Measurements from ENCODE around the gene AP1G2. TPM values are rescaled to one million over a fixed set of nuclear protein-coding genes. Genes with fewer than 3 reads are reported as not detected.

AP1G2 gene
- total and polyA plus RNA-seq, 4 donors: 12.4 to 26.6 (median 17.3) TPM

DNA sequence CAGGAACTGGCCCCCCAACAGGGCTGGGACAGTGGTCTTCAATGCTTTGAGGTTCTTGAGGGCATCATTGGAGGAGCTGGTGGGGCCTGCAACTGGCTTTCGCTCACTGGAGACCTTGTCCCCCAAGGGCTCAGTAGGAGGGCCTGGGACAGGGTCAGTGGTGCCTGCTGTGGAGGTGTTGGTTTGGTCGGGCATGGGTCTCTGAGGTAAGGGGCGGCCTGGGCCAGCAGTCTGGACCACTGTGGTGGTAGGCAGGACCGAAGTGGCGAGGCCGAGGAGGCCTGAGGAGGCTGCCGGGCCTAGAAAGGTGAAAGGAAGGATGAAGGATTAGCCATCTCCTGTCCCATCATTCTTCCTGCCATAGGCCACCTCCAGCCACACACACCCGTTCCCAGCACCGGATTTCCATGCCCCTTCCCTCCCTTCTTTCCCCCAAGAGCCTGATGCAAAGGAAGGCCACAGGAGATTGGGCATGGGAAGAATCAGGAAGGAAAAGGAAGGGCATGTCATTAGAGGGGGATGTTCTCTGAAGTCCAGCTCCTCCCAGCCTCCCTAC lies 44.9 kb downstream of the AP1G2 start (continued):
- TF ChIP-seq FOXA1 (IDR thresholded peaks at IDR 0.05) (no peak), RXRA (IDR thresholded peaks at IDR 0.05) (no peak), HNF4A (conservative IDR thresholded peaks at IDR 0.05) (no peak)

DNA sequence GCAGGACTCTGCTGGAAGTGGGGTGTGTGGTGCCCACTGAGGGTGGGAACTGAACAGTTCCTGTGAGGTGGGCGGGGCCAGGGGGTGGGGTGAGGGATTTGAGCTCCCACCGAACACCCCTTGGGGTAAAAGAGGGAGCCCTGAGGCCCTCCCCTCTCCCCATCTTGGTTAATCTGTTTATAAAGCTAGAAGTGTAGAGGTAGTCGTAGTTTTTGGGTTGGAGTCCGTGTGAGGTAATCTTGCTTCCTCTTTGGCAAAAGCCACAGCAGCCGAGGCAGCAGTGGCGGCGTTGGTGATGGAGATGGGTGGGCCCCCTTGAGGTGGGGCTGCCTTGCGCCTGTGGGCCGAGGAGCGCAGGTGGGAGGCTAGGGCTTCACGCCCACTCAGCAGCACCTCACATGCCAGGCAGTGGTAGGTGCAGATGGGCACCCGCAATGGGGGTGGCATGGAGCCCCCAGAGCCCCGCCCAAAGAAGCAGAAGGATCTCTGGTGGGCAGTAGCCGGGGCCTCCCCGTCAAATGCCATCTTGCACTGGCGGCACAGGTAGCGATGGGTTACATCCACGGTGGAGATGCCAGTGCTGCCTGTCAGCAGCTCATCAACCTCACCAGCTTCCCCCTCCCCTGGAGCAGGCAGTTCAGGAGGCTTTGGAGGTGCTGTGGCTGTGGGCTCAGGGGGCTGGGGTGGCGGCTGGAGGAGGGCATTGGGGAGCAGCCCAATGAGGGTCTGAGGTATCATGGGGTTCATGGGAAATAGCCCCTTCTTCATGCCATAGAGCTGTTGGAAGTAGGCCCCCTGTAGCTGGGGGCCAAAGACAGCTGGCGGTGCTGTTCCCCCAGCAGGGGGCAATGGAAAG lies 45.6 kb downstream of the AP1G2 start:
- 90% methylated on average over 20 of the region's 20 CpGs for WGBS
- Histone ChIP-seq H3K9me3 (ENCODE audit: control insufficient read depth in 4 of 4, low read length in 3 of 4) (no peaks in the 10 kb centered on the region), H3K27ac (ENCODE audit: low read depth in 1 of 2, low read length in 2 of 2) (no peak overlapping the region), H3K9ac (ENCODE audit: low read depth in 1 of 2, low read length in 2 of 2) (no peak overlapping the region), H3K4me1 (ENCODE audit: control insufficient read depth in 4 of 4, insufficient read depth in 4 of 4, low read length in 3 of 4) (no peaks in the 10 kb centered on the region), H3K27me3 (ENCODE audit: control insufficient read depth in 4 of 4, insufficient read depth in 4 of 4, low read length in 3 of 4) (no peaks in the 10 kb centered on the region), H3K4me3 (ENCODE audit: low read depth in 1 of 3, low read length in 3 of 3) (no peak overlapping the region), H3K36me3 (ENCODE audit: control insufficient read depth in 4 of 4, insufficient read depth in 3 of 4, low read depth in 1 of 4, low read length in 3 of 4) (no peaks in the 10 kb centered on the region)
- no peak for TF ChIP-seq FOXA2 (IDR thresholded peaks at IDR 0.05)
- TF ChIP-seq RXRA (IDR thresholded peaks at IDR 0.05): no peak
- TF ChIP-seq, protein P1, sequence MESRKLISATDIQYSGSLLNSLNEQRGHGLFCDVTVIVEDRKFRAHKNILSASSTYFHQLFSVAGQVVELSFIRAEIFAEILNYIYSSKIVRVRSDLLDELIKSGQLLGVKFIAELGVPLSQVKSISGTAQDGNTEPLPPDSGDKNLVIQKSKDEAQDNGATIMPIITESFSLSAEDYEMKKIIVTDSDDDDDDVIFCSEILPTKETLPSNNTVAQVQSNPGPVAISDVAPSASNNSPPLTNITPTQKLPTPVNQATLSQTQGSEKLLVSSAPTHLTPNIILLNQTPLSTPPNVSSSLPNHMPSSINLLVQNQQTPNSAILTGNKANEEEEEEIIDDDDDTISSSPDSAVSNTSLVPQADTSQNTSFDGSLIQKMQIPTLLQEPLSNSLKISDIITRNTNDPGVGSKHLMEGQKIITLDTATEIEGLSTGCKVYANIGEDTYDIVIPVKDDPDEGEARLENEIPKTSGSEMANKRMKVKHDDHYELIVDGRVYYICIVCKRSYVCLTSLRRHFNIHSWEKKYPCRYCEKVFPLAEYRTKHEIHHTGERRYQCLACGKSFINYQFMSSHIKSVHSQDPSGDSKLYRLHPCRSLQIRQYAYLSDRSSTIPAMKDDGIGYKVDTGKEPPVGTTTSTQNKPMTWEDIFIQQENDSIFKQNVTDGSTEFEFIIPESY (IDR thresholded peaks at IDR 0.05): no peak
- TF ChIP-seq GABPA (IDR thresholded peaks at IDR 0.05 in 1 of 2, conservative IDR thresholded peaks at IDR 0.05 in 1 of 2): no peak
- TF ChIP-seq HNF4A (conservative IDR thresholded peaks at IDR 0.05): no peak
- no peak for TF ChIP-seq TAF1 (conservative IDR thresholded peaks at IDR 0.05)
- no peak for TF ChIP-seq EGR1 (IDR thresholded peaks at IDR 0.05; ENCODE audit: low read depth in 2 of 2)
- TF ChIP-seq, protein P2, sequence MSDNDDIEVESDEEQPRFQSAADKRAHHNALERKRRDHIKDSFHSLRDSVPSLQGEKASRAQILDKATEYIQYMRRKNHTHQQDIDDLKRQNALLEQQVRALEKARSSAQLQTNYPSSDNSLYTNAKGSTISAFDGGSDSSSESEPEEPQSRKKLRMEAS (IDR thresholded peaks at IDR 0.05): no peak
- TF ChIP-seq JUND (IDR thresholded peaks at IDR 0.05): no peak
- no peak for TF ChIP-seq HNF4G (IDR thresholded peaks at IDR 0.05)
- TF ChIP-seq, protein P3, sequence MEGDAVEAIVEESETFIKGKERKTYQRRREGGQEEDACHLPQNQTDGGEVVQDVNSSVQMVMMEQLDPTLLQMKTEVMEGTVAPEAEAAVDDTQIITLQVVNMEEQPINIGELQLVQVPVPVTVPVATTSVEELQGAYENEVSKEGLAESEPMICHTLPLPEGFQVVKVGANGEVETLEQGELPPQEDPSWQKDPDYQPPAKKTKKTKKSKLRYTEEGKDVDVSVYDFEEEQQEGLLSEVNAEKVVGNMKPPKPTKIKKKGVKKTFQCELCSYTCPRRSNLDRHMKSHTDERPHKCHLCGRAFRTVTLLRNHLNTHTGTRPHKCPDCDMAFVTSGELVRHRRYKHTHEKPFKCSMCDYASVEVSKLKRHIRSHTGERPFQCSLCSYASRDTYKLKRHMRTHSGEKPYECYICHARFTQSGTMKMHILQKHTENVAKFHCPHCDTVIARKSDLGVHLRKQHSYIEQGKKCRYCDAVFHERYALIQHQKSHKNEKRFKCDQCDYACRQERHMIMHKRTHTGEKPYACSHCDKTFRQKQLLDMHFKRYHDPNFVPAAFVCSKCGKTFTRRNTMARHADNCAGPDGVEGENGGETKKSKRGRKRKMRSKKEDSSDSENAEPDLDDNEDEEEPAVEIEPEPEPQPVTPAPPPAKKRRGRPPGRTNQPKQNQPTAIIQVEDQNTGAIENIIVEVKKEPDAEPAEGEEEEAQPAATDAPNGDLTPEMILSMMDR (IDR thresholded peaks at IDR 0.05; ENCODE audit: low read depth, low read length, missing input control): no peak
- TF ChIP-seq, protein P4, sequence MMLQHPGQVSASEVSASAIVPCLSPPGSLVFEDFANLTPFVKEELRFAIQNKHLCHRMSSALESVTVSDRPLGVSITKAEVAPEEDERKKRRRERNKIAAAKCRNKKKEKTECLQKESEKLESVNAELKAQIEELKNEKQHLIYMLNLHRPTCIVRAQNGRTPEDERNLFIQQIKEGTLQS (IDR thresholded peaks at IDR 0.05): no peak
- TF ChIP-seq, protein P5, sequence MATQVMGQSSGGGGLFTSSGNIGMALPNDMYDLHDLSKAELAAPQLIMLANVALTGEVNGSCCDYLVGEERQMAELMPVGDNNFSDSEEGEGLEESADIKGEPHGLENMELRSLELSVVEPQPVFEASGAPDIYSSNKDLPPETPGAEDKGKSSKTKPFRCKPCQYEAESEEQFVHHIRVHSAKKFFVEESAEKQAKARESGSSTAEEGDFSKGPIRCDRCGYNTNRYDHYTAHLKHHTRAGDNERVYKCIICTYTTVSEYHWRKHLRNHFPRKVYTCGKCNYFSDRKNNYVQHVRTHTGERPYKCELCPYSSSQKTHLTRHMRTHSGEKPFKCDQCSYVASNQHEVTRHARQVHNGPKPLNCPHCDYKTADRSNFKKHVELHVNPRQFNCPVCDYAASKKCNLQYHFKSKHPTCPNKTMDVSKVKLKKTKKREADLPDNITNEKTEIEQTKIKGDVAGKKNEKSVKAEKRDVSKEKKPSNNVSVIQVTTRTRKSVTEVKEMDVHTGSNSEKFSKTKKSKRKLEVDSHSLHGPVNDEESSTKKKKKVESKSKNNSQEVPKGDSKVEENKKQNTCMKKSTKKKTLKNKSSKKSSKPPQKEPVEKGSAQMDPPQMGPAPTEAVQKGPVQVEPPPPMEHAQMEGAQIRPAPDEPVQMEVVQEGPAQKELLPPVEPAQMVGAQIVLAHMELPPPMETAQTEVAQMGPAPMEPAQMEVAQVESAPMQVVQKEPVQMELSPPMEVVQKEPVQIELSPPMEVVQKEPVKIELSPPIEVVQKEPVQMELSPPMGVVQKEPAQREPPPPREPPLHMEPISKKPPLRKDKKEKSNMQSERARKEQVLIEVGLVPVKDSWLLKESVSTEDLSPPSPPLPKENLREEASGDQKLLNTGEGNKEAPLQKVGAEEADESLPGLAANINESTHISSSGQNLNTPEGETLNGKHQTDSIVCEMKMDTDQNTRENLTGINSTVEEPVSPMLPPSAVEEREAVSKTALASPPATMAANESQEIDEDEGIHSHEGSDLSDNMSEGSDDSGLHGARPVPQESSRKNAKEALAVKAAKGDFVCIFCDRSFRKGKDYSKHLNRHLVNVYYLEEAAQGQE (IDR thresholded peaks at IDR 0.05): no peak
- no peak for TF ChIP-seq SP1 (IDR thresholded peaks at IDR 0.05)
- TF ChIP-seq NR2F2 (IDR thresholded peaks at IDR 0.05): no peak
- no peak for TF ChIP-seq RAD21 (IDR thresholded peaks at IDR 0.05)
- TF ChIP-seq YY1 (IDR thresholded peaks at IDR 0.05): no peak
- no peak for TF ChIP-seq FOXA1 (IDR thresholded peaks at IDR 0.05)
- no peak for DNase-seq (ENCODE audit: low spot score)
